Measurements from ENCODE around the gene RBPMS2. TPM values are rescaled to one million over a fixed set of nuclear protein-coding genes. Genes with fewer than 3 reads are reported as not detected.
A peak's percentile ranks its signal among the peaks of the same experiment; 100 is the strongest.

RBPMS2 gene
- total RNA-seq, 1 experiment from 2014 or later: 181 TPM

DNA sequence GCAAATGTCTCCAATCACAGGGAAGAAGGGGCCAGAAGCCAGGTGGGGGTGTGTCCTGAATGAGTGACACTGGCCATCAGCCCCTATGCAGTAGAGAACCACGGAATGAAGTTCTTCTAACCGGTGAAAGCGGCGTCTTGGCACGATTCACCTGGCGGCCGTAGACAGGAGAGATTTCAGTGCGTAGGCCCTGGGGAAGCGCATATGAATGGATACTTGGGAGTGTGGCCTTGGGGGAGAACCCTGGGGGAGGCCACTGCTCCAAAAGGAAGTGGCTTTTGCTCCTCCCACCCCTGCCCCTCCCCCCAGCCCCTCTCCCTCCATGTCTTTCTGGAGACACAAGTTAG, 43.6 kb downstream of the RBPMS2 start:
- no peak overlapping the region for H3K27ac ChIP-seq (ENCODE audit: insufficient read length, low read depth, low read length)
- Mint-ChIP-seq H3K4me3 (no peak overlapping the region), H3K9me3 (no peaks in the 10 kb centered on the region; a peak in 1 of 5 replicates), H3K27me3 (ENCODE audit: low read depth) (no peaks in the 10 kb centered on the region; the same call in 1 of the 2 replicates), H3K4me1 (peaks cover 20 to 22% of the 10 kb centered on the region in 2 experiments), H3K27ac (peak overlapping the region; percentile 54 to 93 (median 76); a peak in 6 of 7 replicates), H3K36me3 (ENCODE audit: insufficient read depth in 1 of 3, low read depth in 3 of 3) (peaks cover 33 to 76% (median 33%) of the 10 kb centered on the region in 3 experiments)
- H2BK120ac ChIP-seq (ENCODE audit: low read depth, low read length, poor library complexity, severe bottlenecking): no peak overlapping the region
- peaks cover 7% of the 10 kb centered on the region; the same call in 1 of the 2 replicates for H3K4me1 ChIP-seq (ENCODE audit: insufficient read depth, low read length)
- no peak overlapping the region for H2AFZ ChIP-seq (ENCODE audit: low read length)
- no peak overlapping the region for H3K4ac ChIP-seq (ENCODE audit: low read depth, low read length)
- TF ChIP-seq, protein P1, sequence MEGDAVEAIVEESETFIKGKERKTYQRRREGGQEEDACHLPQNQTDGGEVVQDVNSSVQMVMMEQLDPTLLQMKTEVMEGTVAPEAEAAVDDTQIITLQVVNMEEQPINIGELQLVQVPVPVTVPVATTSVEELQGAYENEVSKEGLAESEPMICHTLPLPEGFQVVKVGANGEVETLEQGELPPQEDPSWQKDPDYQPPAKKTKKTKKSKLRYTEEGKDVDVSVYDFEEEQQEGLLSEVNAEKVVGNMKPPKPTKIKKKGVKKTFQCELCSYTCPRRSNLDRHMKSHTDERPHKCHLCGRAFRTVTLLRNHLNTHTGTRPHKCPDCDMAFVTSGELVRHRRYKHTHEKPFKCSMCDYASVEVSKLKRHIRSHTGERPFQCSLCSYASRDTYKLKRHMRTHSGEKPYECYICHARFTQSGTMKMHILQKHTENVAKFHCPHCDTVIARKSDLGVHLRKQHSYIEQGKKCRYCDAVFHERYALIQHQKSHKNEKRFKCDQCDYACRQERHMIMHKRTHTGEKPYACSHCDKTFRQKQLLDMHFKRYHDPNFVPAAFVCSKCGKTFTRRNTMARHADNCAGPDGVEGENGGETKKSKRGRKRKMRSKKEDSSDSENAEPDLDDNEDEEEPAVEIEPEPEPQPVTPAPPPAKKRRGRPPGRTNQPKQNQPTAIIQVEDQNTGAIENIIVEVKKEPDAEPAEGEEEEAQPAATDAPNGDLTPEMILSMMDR (conservative IDR thresholded peaks at IDR 0.05): no peak
- no peaks in the 10 kb centered on the region for H4K20me1 ChIP-seq (ENCODE audit: control insufficient read depth, insufficient read depth, insufficient read length)
- H4K91ac ChIP-seq (ENCODE audit: insufficient read length, low read depth, low read length): no peak overlapping the region
- peak; percentile 71 for DNase-seq
- no peak overlapping the region for H2BK15ac ChIP-seq (ENCODE audit: low read depth, low read length)
- H2BK12ac ChIP-seq (ENCODE audit: insufficient read length, low read depth, low read length): no peak overlapping the region
- H3K56ac ChIP-seq (ENCODE audit: insufficient read length, low read depth, low read length): no peak overlapping the region
- H3K18ac ChIP-seq (ENCODE audit: insufficient read length, low read depth, low read length): no peak overlapping the region
- no peaks in the 10 kb centered on the region for H3K79me1 ChIP-seq (ENCODE audit: insufficient read depth, low read depth, low read length, poor library complexity, severe bottlenecking)
- 0 out of 2 replicates have a peak, but pooled peaks cover 2% of the 10 kb centered on the region for H3K79me2 ChIP-seq (ENCODE audit: insufficient read depth, low read length)
- no peak overlapping the region for H4K8ac ChIP-seq (replicated peaks; ENCODE audit: insufficient read length, low read depth, low read length)
- no peak overlapping the region for H2AK5ac ChIP-seq (ENCODE audit: insufficient read length, low read length)
- no peak overlapping the region for H2BK20ac ChIP-seq (ENCODE audit: low read depth, low read length, poor library complexity, severe bottlenecking)
- H2BK5ac ChIP-seq (ENCODE audit: insufficient read length, low read length): no peak overlapping the region
- no peaks in the 10 kb centered on the region for H3K23me2 ChIP-seq (ENCODE audit: insufficient read length, low read depth, low read length, poor library complexity, severe bottlenecking)
- H3K14ac ChIP-seq (ENCODE audit: insufficient read depth, low read length): no peak overlapping the region
- no peak overlapping the region for H3K9ac ChIP-seq (ENCODE audit: extremely low read depth, insufficient read length, low read length)
- no peak overlapping the region for H3K23ac ChIP-seq (ENCODE audit: insufficient read length, low read depth, low read length)
- WGBS (ENCODE audit: extremely low coverage, insufficient read length, low lambda C conversion rate): no CpG with 5 or more reads among the region's 9 CpGs
- no peaks in the 10 kb centered on the region for H3K9me3 ChIP-seq (ENCODE audit: control insufficient read depth, low read depth, low read length)
- H3T11ph ChIP-seq (ENCODE audit: low read length): no peak overlapping the region
- no peaks in the 10 kb centered on the region for H3K27me3 ChIP-seq (ENCODE audit: insufficient read depth, low read length)
- no peak overlapping the region for H4K5ac ChIP-seq (ENCODE audit: insufficient read length, low read depth, low read length)
- H3K4me2 ChIP-seq (ENCODE audit: insufficient read depth, insufficient read length, low read length): no peak overlapping the region
